H9 (cell line): Measurements from ENCODE around the gene ADRB1. TPM values are rescaled to one million over a fixed set of nuclear protein-coding genes. Genes with fewer than 3 reads are reported as not detected.

Experiments used
- DNase-seq: peaks from one replicate; pipeline ENCODE4 v3.0.0-alpha.2; 2017
- H2AFZ ChIP-seq: one replicate; pipeline ENCODE4 v1.6.1; 2013; ENCODE audit warnings: mild to moderate bottlenecking, low read length, control low read depth, moderate library complexity
- H2AK5ac ChIP-seq: 2 replicates; pipeline ENCODE4 v1.6.1; 2013; ENCODE audit warnings: low read length, control low read depth, mixed read lengths; ENCODE audit not compliant: insufficient read length
- H2BK120ac ChIP-seq: one replicate; pipeline ENCODE4 v1.6.1; 2013; ENCODE audit warnings: low read depth, mild to moderate bottlenecking, low read length, control low read depth, inconsistent platforms; ENCODE audit not compliant: poor library complexity, severe bottlenecking
- H2BK12ac ChIP-seq: 2 replicates; pipeline ENCODE4 v1.6.1; 2013; ENCODE audit warnings: low read length, control low read depth, mixed read lengths, low read depth; ENCODE audit not compliant: insufficient read length
- H2BK15ac ChIP-seq: 2 replicates; pipeline ENCODE4 v1.6.1; 2013; ENCODE audit warnings: low read depth, low read length, control low read depth
- H2BK20ac ChIP-seq: one replicate; pipeline ENCODE4 v1.6.1; 2013; ENCODE audit warnings: low read depth, mild to moderate bottlenecking, low read length, control low read depth, inconsistent platforms; ENCODE audit not compliant: poor library complexity, severe bottlenecking
- H2BK5ac ChIP-seq: 2 replicates; pipeline ENCODE4 v1.6.1; 2013; ENCODE audit warnings: low read length, control low read depth, mixed read lengths; ENCODE audit not compliant: insufficient read length
- H3K14ac ChIP-seq: 2 replicates; pipeline ENCODE4 v1.6.1; 2013; ENCODE audit warnings: low read length, control low read depth; ENCODE audit not compliant: insufficient read depth
- H3K18ac ChIP-seq: 2 replicates; pipeline ENCODE4 v1.6.1; 2013; ENCODE audit warnings: low read depth, mild to moderate bottlenecking, mixed read lengths, low read length, control low read depth; ENCODE audit not compliant: insufficient read length
- H3K23ac ChIP-seq: 2 replicates; pipeline ENCODE4 v1.6.1; 2013; ENCODE audit warnings: low read length, control low read depth, mixed read lengths, low read depth; ENCODE audit not compliant: insufficient read length
- H3K23me2 ChIP-seq: 2 replicates; pipeline ENCODE4 v1.6.1; 2013; ENCODE audit warnings: low read depth, mild to moderate bottlenecking, mixed read lengths, low read length, control low read depth; ENCODE audit not compliant: insufficient read length, poor library complexity, severe bottlenecking
- H3K27ac ChIP-seq: 2 replicates; pipeline ENCODE4 v1.5.1; 2013; ENCODE audit warnings: low read length, control low read depth, mixed read lengths, low read depth; ENCODE audit not compliant: insufficient read length
- H3K27me3 ChIP-seq: 2 replicates; pipeline ENCODE4 v1.6.1; 2013; ENCODE audit warnings: low read length, control low read depth, inconsistent platforms; ENCODE audit not compliant: insufficient read depth
- H3K4ac ChIP-seq: 2 replicates; pipeline ENCODE4 v1.6.1; 2013; ENCODE audit warnings: low read depth, mild to moderate bottlenecking, control low read depth, inconsistent platforms, low read length, moderate library complexity
- H3K4me1 ChIP-seq: 2 replicates; pipeline ENCODE4 v1.6.1; 2013; ENCODE audit warnings: low read length, control low read depth, inconsistent platforms; ENCODE audit not compliant: insufficient read depth
- H3K4me2 ChIP-seq: 2 replicates; pipeline ENCODE4 v1.6.1; 2013; ENCODE audit warnings: low read length, control low read depth, mixed read lengths; ENCODE audit not compliant: insufficient read length, insufficient read depth
- H3K56ac ChIP-seq: 2 replicates; pipeline ENCODE4 v1.6.1; 2013; ENCODE audit warnings: low read depth, mild to moderate bottlenecking, mixed read lengths, low read length, control low read depth; ENCODE audit not compliant: insufficient read length
- H3K79me1 ChIP-seq: 2 replicates; pipeline ENCODE4 v1.6.1; 2013; ENCODE audit warnings: low read depth, mild to moderate bottlenecking, moderate library complexity, low read length, control low read depth, inconsistent platforms; ENCODE audit not compliant: insufficient read depth, poor library complexity, severe bottlenecking
- H3K79me2 ChIP-seq: 2 replicates; pipeline ENCODE4 v1.6.1; 2013; ENCODE audit warnings: low read length, control low read depth, inconsistent platforms; ENCODE audit not compliant: insufficient read depth
- H3K9ac ChIP-seq: 2 replicates; pipeline ENCODE4 v1.6.1; 2013; ENCODE audit warnings: low read length, control low read depth, mixed read lengths; ENCODE audit not compliant: insufficient read length; ENCODE audit errors: extremely low read depth
- H3K9me3 ChIP-seq: one replicate; pipeline ENCODE4 v1.6.1; 2013; ENCODE audit warnings: low read depth, low read length, inconsistent platforms; ENCODE audit not compliant: control insufficient read depth
- H3T11ph ChIP-seq: one replicate; pipeline ENCODE4 v1.6.1; 2013; ENCODE audit warnings: mild to moderate bottlenecking, low read length, control low read depth, inconsistent platforms
- H4K20me1 ChIP-seq: one replicate; pipeline ENCODE4 v1.6.1; 2013; ENCODE audit not compliant: control insufficient read depth, insufficient read length, insufficient read depth
- H4K5ac ChIP-seq: 2 replicates; pipeline ENCODE4 v1.6.1; 2013; ENCODE audit warnings: low read depth, mild to moderate bottlenecking, mixed read lengths, low read length, control low read depth; ENCODE audit not compliant: insufficient read length
- H4K8ac ChIP-seq: replicated peaks from 2 replicates; pipeline ENCODE4 v1.6.1; 2013; ENCODE audit warnings: low read length, control low read depth, mixed read lengths, low read depth; ENCODE audit not compliant: insufficient read length
- H4K91ac ChIP-seq: 2 replicates; pipeline ENCODE4 v1.6.1; 2013; ENCODE audit warnings: low read depth, mild to moderate bottlenecking, moderate library complexity, mixed read lengths, low read length, control low read depth; ENCODE audit not compliant: insufficient read length
- H3K27ac Mint-ChIP-seq, 3 experiments: 2 replicates in 2 of 3; 3 replicates in 1 of 3; pipeline ENCODE4 v1.8.0; 2020 to 2021; ENCODE audit warnings: mixed read lengths in 3 of 3, mild to moderate bottlenecking in 1 of 3, moderate library complexity in 1 of 3
- H3K27me3 Mint-ChIP-seq: 2 replicates; pipeline ENCODE4 v1.8.0; 2021; ENCODE audit warnings: low read depth, mild to moderate bottlenecking, moderate library complexity, mixed read lengths
- H3K36me3 Mint-ChIP-seq, 3 experiments: 2 replicates in 2 of 3; 3 replicates in 1 of 3; pipeline ENCODE4 v1.8.0; 2020 to 2021; ENCODE audit warnings: low read depth in 3 of 3, mixed read lengths in 3 of 3; ENCODE audit not compliant: insufficient read depth in 1 of 3
- H3K4me1 Mint-ChIP-seq, 2 experiments: 2 replicates each; pipeline ENCODE4 v1.8.0; 2020; ENCODE audit warnings: mixed read lengths in 2 of 2
- H3K4me3 Mint-ChIP-seq, 2 experiments: 2 replicates in 1 of 2; 3 replicates in 1 of 2; pipeline ENCODE4 v1.8.0; 2020 to 2021; ENCODE audit warnings: mild to moderate bottlenecking in 2 of 2, mixed read lengths in 2 of 2, moderate library complexity in 1 of 2
- H3K9me3 Mint-ChIP-seq, 2 experiments: 2 replicates in 1 of 2; 3 replicates in 1 of 2; pipeline ENCODE4 v1.8.0; 2020; ENCODE audit warnings: mild to moderate bottlenecking in 2 of 2, mixed read lengths in 2 of 2, moderate library complexity in 1 of 2
- WGBS: extraction: QIAGEN DNeasy Blood & Tissue Kit; methylation state at CpG from one replicate; pipeline ENCODE4 v1.1.7; 2013; ENCODE audit warnings: missing lambda C conversion rate, low lambda C conversion rate, mixed read lengths; ENCODE audit not compliant: insufficient read length; ENCODE audit errors: extremely low coverage; 5-methylcytosine and 5-hydroxymethylcytosine counted together
- total RNA-seq: library from RNA; stranded (reverse); gene quantifications from 2 replicates; pipeline ENCODE4 v1.2.1, GENCODE V29; 2021
- TF ChIP-seq, protein P1 (sequence below): fragments of 200-600 bp; sonication (generic); conservative IDR thresholded peaks from 3 replicates; pipeline ENCODE4 v1.8.0; 2021; ENCODE audit warnings: antibody characterized with exemption, mild to moderate bottlenecking

Gene ADRB1
- total RNA-seq, 1 experiment from 2014 or later: 0.13 TPM

DNA sequence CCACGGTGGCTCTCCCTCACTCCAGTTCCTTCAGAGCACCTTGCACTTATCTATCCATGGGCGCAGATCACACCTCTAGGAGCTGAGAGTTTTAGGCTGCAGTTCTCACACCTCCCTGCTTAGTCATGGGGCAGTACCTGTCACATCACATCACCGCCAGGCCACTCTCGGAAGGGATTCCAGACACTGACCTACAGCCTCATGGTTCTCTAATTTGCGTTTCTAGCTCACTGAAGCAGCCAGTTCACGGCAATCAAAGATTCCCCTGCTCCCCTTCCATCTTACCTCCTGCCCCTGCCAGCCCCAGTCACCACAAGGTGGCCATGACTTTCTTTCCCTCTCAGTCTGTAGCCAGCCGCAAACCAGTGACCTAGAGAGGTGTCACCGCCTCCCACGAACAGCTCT is 34.2 kb downstream of the ADRB1 start:
- Histone ChIP-seq H2AK5ac (no peak overlapping the region), H3K9ac (no peak overlapping the region), H3K18ac (no peak overlapping the region), H3K23ac (no peak overlapping the region), H3K27me3 (no peaks in the 10 kb centered on the region), H3K23me2 (no peaks in the 10 kb centered on the region), H4K91ac (no peak overlapping the region), H3K27ac (no peak overlapping the region), H3K56ac (no peak overlapping the region), H3K4me1 (no peaks in the 10 kb centered on the region), H2AFZ (no peak overlapping the region), H3K79me2 (no peaks in the 10 kb centered on the region), H2BK12ac (no peak overlapping the region), H2BK20ac (no peak overlapping the region), H3T11ph (no peak overlapping the region), H2BK15ac (no peak overlapping the region), H3K9me3 (no peaks in the 10 kb centered on the region), H4K5ac (no peak overlapping the region), H3K4ac (no peak overlapping the region), H3K14ac (no peak overlapping the region; the same call in 1 of the 2 replicates), H2BK120ac (no peak overlapping the region), H3K4me2 (no peak overlapping the region), H4K8ac (no peak overlapping the region), H2BK5ac (no peak overlapping the region), H4K20me1 (no peaks in the 10 kb centered on the region), H3K79me1 (no peaks in the 10 kb centered on the region)
- DNase-seq: peak; percentile 67
- TF ChIP-seq, protein P1, sequence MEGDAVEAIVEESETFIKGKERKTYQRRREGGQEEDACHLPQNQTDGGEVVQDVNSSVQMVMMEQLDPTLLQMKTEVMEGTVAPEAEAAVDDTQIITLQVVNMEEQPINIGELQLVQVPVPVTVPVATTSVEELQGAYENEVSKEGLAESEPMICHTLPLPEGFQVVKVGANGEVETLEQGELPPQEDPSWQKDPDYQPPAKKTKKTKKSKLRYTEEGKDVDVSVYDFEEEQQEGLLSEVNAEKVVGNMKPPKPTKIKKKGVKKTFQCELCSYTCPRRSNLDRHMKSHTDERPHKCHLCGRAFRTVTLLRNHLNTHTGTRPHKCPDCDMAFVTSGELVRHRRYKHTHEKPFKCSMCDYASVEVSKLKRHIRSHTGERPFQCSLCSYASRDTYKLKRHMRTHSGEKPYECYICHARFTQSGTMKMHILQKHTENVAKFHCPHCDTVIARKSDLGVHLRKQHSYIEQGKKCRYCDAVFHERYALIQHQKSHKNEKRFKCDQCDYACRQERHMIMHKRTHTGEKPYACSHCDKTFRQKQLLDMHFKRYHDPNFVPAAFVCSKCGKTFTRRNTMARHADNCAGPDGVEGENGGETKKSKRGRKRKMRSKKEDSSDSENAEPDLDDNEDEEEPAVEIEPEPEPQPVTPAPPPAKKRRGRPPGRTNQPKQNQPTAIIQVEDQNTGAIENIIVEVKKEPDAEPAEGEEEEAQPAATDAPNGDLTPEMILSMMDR: peak; percentile 44
- peak overlapping the region in 2 of 3 experiments; percentile 41 to 55; a peak in 3 of 7 replicates for H3K27ac Mint-ChIP-seq
- H3K9me3 Mint-ChIP-seq: no peaks in the 10 kb centered on the region; a peak in 2 of 5 replicates
- H3K4me3 Mint-ChIP-seq: no peak overlapping the region
- H3K27me3 Mint-ChIP-seq: peaks cover 9% of the 10 kb centered on the region
- H3K36me3 Mint-ChIP-seq: no peaks in the 10 kb centered on the region; a peak in 1 of 7 replicates
- WGBS: no CpG with 5 or more reads among the region's 9 CpGs
- peaks cover 0 to 6% of the 10 kb centered on the region in 2 experiments; a peak in 2 of 4 replicates for H3K4me1 Mint-ChIP-seq
